ENCODE measurements around the gene SLC35G3. TPM values are rescaled to one million over a fixed set of nuclear protein-coding genes. Genes with fewer than 3 reads are reported as not detected.

SLC35G3 gene
- polyA plus RNA-seq, 1 donor = not detected

DNA sequence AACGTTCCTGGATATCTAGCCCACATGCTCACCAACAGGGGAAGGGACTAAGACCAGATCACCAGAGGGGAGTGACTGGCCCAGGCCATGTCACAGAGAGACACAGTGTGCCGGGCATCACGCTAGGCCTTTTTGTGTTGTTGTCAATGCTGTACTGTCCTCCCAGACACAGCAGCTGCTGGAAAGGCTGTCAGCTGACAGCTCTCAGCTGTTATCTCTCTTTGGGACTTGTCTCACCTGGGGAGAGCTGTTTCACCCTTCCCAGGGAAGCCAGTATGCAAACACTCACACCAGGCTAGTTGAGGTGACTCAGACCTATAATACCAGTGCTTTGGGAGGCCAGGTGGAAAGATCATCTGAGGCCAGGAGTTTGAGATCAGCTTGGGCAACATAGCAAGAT is 27.1 kb downstream of the SLC35G3 start:
- no peak overlapping the region for H3K4me3 ChIP-seq (ENCODE audit: low read length)
- no peaks in the 10 kb centered on the region for H3K4me1 ChIP-seq (ENCODE audit: control insufficient read depth, insufficient read depth, low read length)
- H3K27ac ChIP-seq (ENCODE audit: low read length) = no peak overlapping the region
- H3K9me3 ChIP-seq (ENCODE audit: control insufficient read depth, low read depth, low read length) = no peaks in the 10 kb centered on the region
- no peak for DNase-seq
- no CpG with 5 or more reads among the region's 3 CpGs for WGBS (ENCODE audit: insufficient coverage, low lambda C conversion rate)
- no peaks in the 10 kb centered on the region for H3K36me3 ChIP-seq (ENCODE audit: control insufficient read depth, insufficient read depth, low read length)
- peaks cover 2% of the 10 kb centered on the region for H3K27me3 ChIP-seq (ENCODE audit: control insufficient read depth, insufficient read depth, low read length)

DNA sequence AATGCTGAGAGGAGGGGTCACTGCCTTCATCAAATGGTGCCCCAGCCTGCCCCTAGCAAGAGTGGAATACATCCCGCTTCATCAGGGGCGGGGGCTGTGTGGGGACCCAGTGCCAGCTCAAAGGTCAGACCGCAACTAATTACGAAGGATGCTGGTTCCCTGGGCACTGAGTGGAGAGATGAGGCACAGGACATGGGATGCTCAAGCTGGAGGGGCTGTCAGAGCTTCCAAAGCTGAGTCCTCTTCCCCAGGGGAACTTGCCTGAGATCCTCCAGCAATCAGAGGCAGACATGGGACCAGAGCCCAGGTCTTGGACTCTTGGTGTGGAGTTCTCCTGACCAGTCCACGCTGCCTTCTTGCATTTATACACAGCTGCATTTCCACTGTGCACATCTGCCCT is 27.7 kb downstream of the SLC35G3 start:
- H3K27ac ChIP-seq (ENCODE audit: low read length) = no peak overlapping the region
- H3K36me3 ChIP-seq (ENCODE audit: control insufficient read depth, insufficient read depth, low read length) = no peaks in the 10 kb centered on the region
- H3K4me1 ChIP-seq (ENCODE audit: control insufficient read depth, insufficient read depth, low read length) = no peaks in the 10 kb centered on the region
- H3K27me3 ChIP-seq (ENCODE audit: control insufficient read depth, insufficient read depth, low read length) = peaks cover 2% of the 10 kb centered on the region
- no peak overlapping the region for H3K4me3 ChIP-seq (ENCODE audit: low read length)
- H3K9me3 ChIP-seq (ENCODE audit: control insufficient read depth, low read depth, low read length) = no peaks in the 10 kb centered on the region
- no peak for DNase-seq
- WGBS (ENCODE audit: insufficient coverage, low lambda C conversion rate) = no CpG with 5 or more reads among the region's 5 CpGs

- no peak overlapping the region for H3K27ac ChIP-seq (ENCODE audit: low read length)
- H3K9me3 ChIP-seq (ENCODE audit: control insufficient read depth, low read depth, low read length) = no peaks in the 10 kb centered on the region
- no peak for DNase-seq
- 100% methylated on average over 2 of the region's 5 CpGs for WGBS (ENCODE audit: insufficient coverage, low lambda C conversion rate)
- no peaks in the 10 kb centered on the region for H3K4me1 ChIP-seq (ENCODE audit: control insufficient read depth, insufficient read depth, low read length)
- H3K27me3 ChIP-seq (ENCODE audit: control insufficient read depth, insufficient read depth, low read length) = peaks cover 4% of the 10 kb centered on the region
- H3K36me3 ChIP-seq (ENCODE audit: control insufficient read depth, insufficient read depth, low read length) = no peaks in the 10 kb centered on the region
- no peak overlapping the region for H3K4me3 ChIP-seq (ENCODE audit: low read length)
These were observed 29.5 kb downstream of the SLC35G3 start for GRCh38 chr17:35164716-35165115.

- Histone ChIP-seq H3K27ac (ENCODE audit: low read length) (no peak overlapping the region), H3K27me3 (ENCODE audit: control insufficient read depth, insufficient read depth, low read length) (peaks cover 6% of the 10 kb centered on the region), H3K9me3 (ENCODE audit: control insufficient read depth, low read depth, low read length) (no peaks in the 10 kb centered on the region), H3K4me1 (ENCODE audit: control insufficient read depth, insufficient read depth, low read length) (no peaks in the 10 kb centered on the region), H3K4me3 (ENCODE audit: low read length) (no peak overlapping the region), H3K36me3 (ENCODE audit: control insufficient read depth, insufficient read depth, low read length) (no peaks in the 10 kb centered on the region)
- DNase-seq = no peak
- no CpG with 5 or more reads among the region's 7 CpGs for WGBS (ENCODE audit: insufficient coverage, low lambda C conversion rate)
These were observed 30.3 kb downstream of the SLC35G3 start for GRCh38 chr17:35163886-35164285.

DNA sequence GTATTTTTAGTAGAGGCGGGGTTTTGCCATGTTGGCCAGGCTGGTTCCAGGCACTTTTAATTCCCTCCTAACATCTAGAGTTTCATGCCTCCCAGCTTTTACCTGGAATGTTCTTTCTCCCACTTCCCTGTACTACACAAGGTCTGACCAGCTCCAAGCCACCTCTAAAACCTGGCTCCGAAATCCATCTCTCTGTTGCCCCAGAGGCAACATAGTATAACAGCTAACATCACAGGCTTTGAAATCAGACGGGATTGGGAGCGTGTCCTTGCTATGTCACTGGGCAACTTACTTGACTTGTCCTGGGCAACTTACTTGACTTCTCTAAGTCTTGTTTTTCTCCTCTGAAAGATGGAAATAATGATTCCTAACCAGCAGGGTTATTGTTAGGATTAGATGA is 31.4 kb downstream of the SLC35G3 start:
- no CpG with 5 or more reads among the region's 4 CpGs for WGBS (ENCODE audit: insufficient coverage, low lambda C conversion rate)
- Histone ChIP-seq H3K4me1 (ENCODE audit: control insufficient read depth, insufficient read depth, low read length) (no peaks in the 10 kb centered on the region), H3K27ac (ENCODE audit: low read length) (no peak overlapping the region), H3K4me3 (ENCODE audit: low read length) (no peak overlapping the region), H3K27me3 (ENCODE audit: control insufficient read depth, insufficient read depth, low read length) (peaks cover 6% of the 10 kb centered on the region), H3K36me3 (ENCODE audit: control insufficient read depth, insufficient read depth, low read length) (no peaks in the 10 kb centered on the region), H3K9me3 (ENCODE audit: control insufficient read depth, low read depth, low read length) (no peaks in the 10 kb centered on the region)
- no peak for DNase-seq

- no peaks in the 10 kb centered on the region for H3K36me3 ChIP-seq (ENCODE audit: control insufficient read depth, insufficient read depth, low read length)
- 67% methylated on average over 1 of the region's 3 CpGs for WGBS (ENCODE audit: insufficient coverage, low lambda C conversion rate)
- DNase-seq = no peak
- H3K4me3 ChIP-seq (ENCODE audit: low read length) = no peak overlapping the region
- peaks cover 6% of the 10 kb centered on the region for H3K27me3 ChIP-seq (ENCODE audit: control insufficient read depth, insufficient read depth, low read length)
- H3K27ac ChIP-seq (ENCODE audit: low read length) = no peak overlapping the region
- no peaks in the 10 kb centered on the region for H3K4me1 ChIP-seq (ENCODE audit: control insufficient read depth, insufficient read depth, low read length)
- no peaks in the 10 kb centered on the region for H3K9me3 ChIP-seq (ENCODE audit: control insufficient read depth, low read depth, low read length)
These were observed 32.9 kb downstream of the SLC35G3 start for GRCh38 chr17:35161281-35161761.

GRCh38 chr17:35160354-35161201 is 33.6 kb downstream of the SLC35G3 start:
- DNase-seq = no peak

GRCh38 chr17:35159940-35160339 is 34.3 kb downstream of the SLC35G3 start:
- Histone ChIP-seq H3K4me3 (ENCODE audit: low read length) (no peak overlapping the region), H3K4me1 (ENCODE audit: control insufficient read depth, insufficient read depth, low read length) (no peaks in the 10 kb centered on the region), H3K27ac (ENCODE audit: low read length) (no peak overlapping the region), H3K9me3 (ENCODE audit: control insufficient read depth, low read depth, low read length) (no peaks in the 10 kb centered on the region), H3K27me3 (ENCODE audit: control insufficient read depth, insufficient read depth, low read length) (peaks cover 6% of the 10 kb centered on the region), H3K36me3 (ENCODE audit: control insufficient read depth, insufficient read depth, low read length) (no peaks in the 10 kb centered on the region)
- WGBS (ENCODE audit: insufficient coverage, low lambda C conversion rate) = 60% methylated on average over 2 of the region's 2 CpGs
- DNase-seq = no peak

More at GRCh38 chr17:35160354-35161201, 33.6 kb downstream of the SLC35G3 start:
- H3K27ac ChIP-seq (ENCODE audit: low read length) = no peak overlapping the region
- H3K4me1 ChIP-seq (ENCODE audit: control insufficient read depth, insufficient read depth, low read length) = no peaks in the 10 kb centered on the region
- H3K9me3 ChIP-seq (ENCODE audit: control insufficient read depth, low read depth, low read length) = no peaks in the 10 kb centered on the region
- 75% methylated on average over 2 of the region's 13 CpGs for WGBS (ENCODE audit: insufficient coverage, low lambda C conversion rate)
- peaks cover 6% of the 10 kb centered on the region for H3K27me3 ChIP-seq (ENCODE audit: control insufficient read depth, insufficient read depth, low read length)
- no peak overlapping the region for H3K4me3 ChIP-seq (ENCODE audit: low read length)
- no peaks in the 10 kb centered on the region for H3K36me3 ChIP-seq (ENCODE audit: control insufficient read depth, insufficient read depth, low read length)

- Histone ChIP-seq H3K4me3 (ENCODE audit: low read length) (no peak overlapping the region), H3K27me3 (ENCODE audit: control insufficient read depth, insufficient read depth, low read length) (peaks cover 9% of the 10 kb centered on the region), H3K9me3 (ENCODE audit: control insufficient read depth, low read depth, low read length) (no peaks in the 10 kb centered on the region), H3K4me1 (ENCODE audit: control insufficient read depth, insufficient read depth, low read length) (no peaks in the 10 kb centered on the region), H3K27ac (ENCODE audit: low read length) (no peak overlapping the region), H3K36me3 (ENCODE audit: control insufficient read depth, insufficient read depth, low read length) (no peaks in the 10 kb centered on the region)
- no peak for DNase-seq
- no CpG with 5 or more reads among the region's 7 CpGs for WGBS (ENCODE audit: insufficient coverage, low lambda C conversion rate)
These were observed 38.9 kb downstream of the SLC35G3 start for GRCh38 chr17:35155246-35155645.

GRCh38 chr17:35154196-35155165 is 39.7 kb downstream of the SLC35G3 start:
- Histone ChIP-seq H3K4me1 (ENCODE audit: control insufficient read depth, insufficient read depth, low read length) (no peaks in the 10 kb centered on the region), H3K36me3 (ENCODE audit: control insufficient read depth, insufficient read depth, low read length) (no peaks in the 10 kb centered on the region), H3K4me3 (ENCODE audit: low read length) (no peak overlapping the region), H3K27ac (ENCODE audit: low read length) (no peak overlapping the region), H3K27me3 (ENCODE audit: control insufficient read depth, insufficient read depth, low read length) (peaks cover 7% of the 10 kb centered on the region), H3K9me3 (ENCODE audit: control insufficient read depth, low read depth, low read length) (no peaks in the 10 kb centered on the region)
- no peak for DNase-seq
- WGBS (ENCODE audit: insufficient coverage, low lambda C conversion rate) = no CpG with 5 or more reads among the region's 13 CpGs

All from large intestine (tissue), 3 donors.